WTC11 (cell line): Measurements from ENCODE around the gene CDRT4. TPM values are rescaled to one million over a fixed set of nuclear protein-coding genes. Genes with fewer than 3 reads are reported as not detected.

Experiments
- ATAC-seq: fragments of 200-7000 bp; cut with Tn5 transposase; 2 replicates; pipeline ENCODE4 v1.10.0; 2021; ENCODE audit warnings: mild to moderate bottlenecking, moderate library complexity
- CTCF ChIA-PET: fragments of 300-600 bp; sonication (Branson Sonifier 250); formaldehyde crosslinking; loops from one replicate; lab custom pipeline; 2021; ENCODE audit warnings: antibody characterized with exemption; lab: Charles Lee
- POLR2A ChIA-PET: fragments of 350-600 bp; sonication (Branson Sonifier 250); formaldehyde crosslinking; loops from one replicate; lab custom pipeline; 2021; ENCODE audit warnings: antibody characterized with exemption; lab: Charles Lee
- DNase-seq: peaks from one replicate; pipeline ENCODE4 v3.0.0; 2021; ENCODE audit warnings: low spot score
- H3K27ac Mint-ChIP-seq: 2 replicates; pipeline ENCODE4 v1.8.0; 2021; ENCODE audit warnings: mixed read lengths
- H3K27me3 Mint-ChIP-seq: 2 replicates; pipeline ENCODE4 v1.8.0; 2021; ENCODE audit warnings: low read depth, mild to moderate bottlenecking, moderate library complexity, mixed read lengths
- H3K36me3 Mint-ChIP-seq: 2 replicates; pipeline ENCODE4 v1.8.0; 2021; ENCODE audit warnings: mixed read lengths
- H3K4me1 Mint-ChIP-seq: 2 replicates; pipeline ENCODE4 v1.8.0; 2022; ENCODE audit warnings: mixed read lengths
- H3K4me3 Mint-ChIP-seq: 2 replicates; pipeline ENCODE4 v1.8.0; 2021; ENCODE audit warnings: mild to moderate bottlenecking, moderate library complexity, mixed read lengths
- H3K9me3 Mint-ChIP-seq: 2 replicates; pipeline ENCODE4 v1.8.0; 2021; ENCODE audit warnings: mixed read lengths
- ATF1 ChIP-seq: sonication (generic); formaldehyde crosslinking; IDR thresholded peaks from 2 replicates; pipeline ENCODE4 v1.8.1; 2023; ENCODE audit warnings: mild to moderate bottlenecking, moderate library complexity, missing genetic modification reagents
- ATF2 ChIP-seq: sonication (generic); formaldehyde crosslinking; IDR thresholded peaks from 2 replicates; pipeline ENCODE4 v1.8.1; 2022; ENCODE audit warnings: low read depth, missing genetic modification reagents, borderline replicate concordance
- CBFB ChIP-seq: sonication (generic); formaldehyde crosslinking; IDR thresholded peaks from 2 replicates; pipeline ENCODE4 v1.8.1; 2022; ENCODE audit warnings: mild to moderate bottlenecking, low read depth, missing genetic modification reagents
- CTCF ChIP-seq: fragments of 200-600 bp; IDR thresholded peaks from 2 replicates; pipeline ENCODE4 v1.8.0; 2022; ENCODE audit warnings: antibody characterized with exemption
- E2F5 ChIP-seq: sonication (generic); formaldehyde crosslinking; IDR thresholded peaks from 2 replicates; pipeline ENCODE4 v1.8.1; 2022; ENCODE audit warnings: mild to moderate bottlenecking, moderate library complexity, missing genetic modification reagents
- GRHL2 ChIP-seq: fragments of 250-450 bp; sonication (Bioruptor Pico); IDR thresholded peaks from 2 replicates; pipeline ENCODE4 v1.8.0; 2022; ENCODE audit warnings: mild to moderate bottlenecking, moderate library complexity; ENCODE audit not compliant: insufficient replicate concordance, severe bottlenecking
- KAT7 ChIP-seq: sonication (generic); formaldehyde crosslinking; IDR thresholded peaks from 2 replicates; pipeline ENCODE4 v1.8.1; 2023; ENCODE audit warnings: missing genetic modification reagents, mild to moderate bottlenecking, borderline replicate concordance
- MAX ChIP-seq: sonication (generic); formaldehyde crosslinking; IDR thresholded peaks from 2 replicates; pipeline ENCODE4 v1.8.0; 2022; ENCODE audit warnings: mild to moderate bottlenecking, missing genetic modification reagents
- SMAD3 ChIP-seq: sonication (generic); formaldehyde crosslinking; IDR thresholded peaks from 2 replicates; pipeline ENCODE4 v1.8.0; 2022; ENCODE audit warnings: missing genetic modification reagents, mild to moderate bottlenecking, borderline replicate concordance
- SOX15 ChIP-seq: fragments of 250-450 bp; sonication (Bioruptor Pico); IDR thresholded peaks from 2 replicates; pipeline ENCODE4 v1.9.0; 2021; ENCODE audit warnings: mild to moderate bottlenecking
- ZNF138 ChIP-seq: sonication (generic); formaldehyde crosslinking; conservative IDR thresholded peaks from 2 replicates; pipeline ENCODE4 v1.8.1; 2022; ENCODE audit warnings: mild to moderate bottlenecking, moderate library complexity, missing genetic modification reagents
- total RNA-seq: library from RNA; stranded (reverse); gene quantifications from 3 replicates; pipeline ENCODE4 v1.2.3, GENCODE V29; 2021
- TF ChIP-seq, protein P1 (sequence below): sonication (generic); formaldehyde crosslinking; IDR thresholded peaks from 2 replicates; pipeline ENCODE4 v1.8.0; 2022; ENCODE audit warnings: mild to moderate bottlenecking, missing genetic modification reagents
- TF ChIP-seq, protein P2 (sequence below): sonication (generic); formaldehyde crosslinking; IDR thresholded peaks from 2 replicates; pipeline ENCODE4 v1.8.1; 2023; ENCODE audit warnings: mild to moderate bottlenecking, missing genetic modification reagents, borderline replicate concordance

Gene CDRT4
- total RNA-seq, 1 experiment from 2014 or later = 4.9 TPM

- no peak for TF ChIP-seq CTCF
Measured at GRCh38 chr17:15456496-15456895, 10.9 kb downstream of the CDRT4 start (continued).

DNA sequence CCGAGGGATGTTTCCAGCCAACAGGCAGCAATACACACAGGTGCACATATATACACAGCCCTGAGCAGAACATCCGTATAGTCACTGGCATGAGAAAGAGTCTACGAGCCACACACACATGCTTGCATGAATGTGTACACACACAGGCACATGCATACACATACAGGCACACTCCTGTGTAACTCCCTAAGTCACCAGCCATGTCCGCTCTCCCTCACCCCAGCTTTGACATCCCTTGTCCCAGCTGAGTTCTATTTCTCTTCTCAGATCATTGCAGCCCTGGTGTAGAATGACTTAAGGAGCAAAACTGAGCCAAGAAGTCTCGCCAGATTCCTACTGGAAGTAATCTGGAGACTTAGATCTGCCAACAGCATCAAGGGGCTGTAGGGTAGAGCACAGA lies 13.1 kb downstream of the CDRT4 start:
- Mint-ChIP-seq H3K36me3 (peaks cover 23% of the 10 kb centered on the region), H3K4me1 (no peaks in the 10 kb centered on the region), H3K27me3 (no peaks in the 10 kb centered on the region), H3K4me3 (no peak overlapping the region), H3K27ac (no peak overlapping the region), H3K9me3 (peaks cover 14% of the 10 kb centered on the region)
- CTCF ChIA-PET = no interaction called here
- ATAC-seq = no peak
- POLR2A ChIA-PET = no interaction called here
- TF ChIP-seq MAX (CRISPR knock-in tag) (no peak), KAT7 (CRISPR knock-in tag) (no peak), SMAD3 (CRISPR knock-in tag) (no peak)
- TF ChIP-seq, protein P1, sequence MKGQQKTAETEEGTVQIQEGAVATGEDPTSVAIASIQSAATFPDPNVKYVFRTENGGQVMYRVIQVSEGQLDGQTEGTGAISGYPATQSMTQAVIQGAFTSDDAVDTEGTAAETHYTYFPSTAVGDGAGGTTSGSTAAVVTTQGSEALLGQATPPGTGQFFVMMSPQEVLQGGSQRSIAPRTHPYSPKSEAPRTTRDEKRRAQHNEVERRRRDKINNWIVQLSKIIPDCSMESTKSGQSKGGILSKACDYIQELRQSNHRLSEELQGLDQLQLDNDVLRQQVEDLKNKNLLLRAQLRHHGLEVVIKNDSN = no peak
- DNase-seq = no peak

GRCh38 chr17:15453782-15454181 lies 13.6 kb downstream of the CDRT4 start:
- Mint-ChIP-seq H3K4me1 (no peaks in the 10 kb centered on the region), H3K36me3 (peaks cover 23% of the 10 kb centered on the region), H3K4me3 (no peak overlapping the region), H3K9me3 (peaks cover 14% of the 10 kb centered on the region), H3K27me3 (no peaks in the 10 kb centered on the region), H3K27ac (no peak overlapping the region)
- ATAC-seq (no peak), DNase-seq (no peak)
- no peak for TF ChIP-seq ATF2 (CRISPR knock-in tag)
- no peak for TF ChIP-seq ATF1 (CRISPR knock-in tag)
- TF ChIP-seq ZNF138 (CRISPR knock-in tag) = no peak
- no peak for TF ChIP-seq CBFB (CRISPR knock-in tag)
- TF ChIP-seq GRHL2 (CRISPR knock-in tag) = no peak
- TF ChIP-seq E2F5 (CRISPR knock-in tag) = no peak
- TF ChIP-seq, protein P2, sequence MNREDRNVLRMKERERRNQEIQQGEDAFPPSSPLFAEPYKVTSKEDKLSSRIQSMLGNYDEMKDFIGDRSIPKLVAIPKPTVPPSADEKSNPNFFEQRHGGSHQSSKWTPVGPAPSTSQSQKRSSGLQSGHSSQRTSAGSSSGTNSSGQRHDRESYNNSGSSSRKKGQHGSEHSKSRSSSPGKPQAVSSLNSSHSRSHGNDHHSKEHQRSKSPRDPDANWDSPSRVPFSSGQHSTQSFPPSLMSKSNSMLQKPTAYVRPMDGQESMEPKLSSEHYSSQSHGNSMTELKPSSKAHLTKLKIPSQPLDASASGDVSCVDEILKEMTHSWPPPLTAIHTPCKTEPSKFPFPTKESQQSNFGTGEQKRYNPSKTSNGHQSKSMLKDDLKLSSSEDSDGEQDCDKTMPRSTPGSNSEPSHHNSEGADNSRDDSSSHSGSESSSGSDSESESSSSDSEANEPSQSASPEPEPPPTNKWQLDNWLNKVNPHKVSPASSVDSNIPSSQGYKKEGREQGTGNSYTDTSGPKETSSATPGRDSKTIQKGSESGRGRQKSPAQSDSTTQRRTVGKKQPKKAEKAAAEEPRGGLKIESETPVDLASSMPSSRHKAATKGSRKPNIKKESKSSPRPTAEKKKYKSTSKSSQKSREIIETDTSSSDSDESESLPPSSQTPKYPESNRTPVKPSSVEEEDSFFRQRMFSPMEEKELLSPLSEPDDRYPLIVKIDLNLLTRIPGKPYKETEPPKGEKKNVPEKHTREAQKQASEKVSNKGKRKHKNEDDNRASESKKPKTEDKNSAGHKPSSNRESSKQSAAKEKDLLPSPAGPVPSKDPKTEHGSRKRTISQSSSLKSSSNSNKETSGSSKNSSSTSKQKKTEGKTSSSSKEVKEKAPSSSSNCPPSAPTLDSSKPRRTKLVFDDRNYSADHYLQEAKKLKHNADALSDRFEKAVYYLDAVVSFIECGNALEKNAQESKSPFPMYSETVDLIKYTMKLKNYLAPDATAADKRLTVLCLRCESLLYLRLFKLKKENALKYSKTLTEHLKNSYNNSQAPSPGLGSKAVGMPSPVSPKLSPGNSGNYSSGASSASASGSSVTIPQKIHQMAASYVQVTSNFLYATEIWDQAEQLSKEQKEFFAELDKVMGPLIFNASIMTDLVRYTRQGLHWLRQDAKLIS (CRISPR knock-in tag) = no peak
- TF ChIP-seq SOX15 (CRISPR knock-in tag) = no peak
- POLR2A ChIA-PET = no interaction called here
- CTCF ChIA-PET = interaction anchor here (0.6 kb wide), 1 partner anchor 49 kb away, joined by 3 read pairs; no protein-coding TSS in a partner anchor
